Measurements from ENCODE around the gene PID1.

PID1 gene

GRCh38 chr2:229071292-229071976, 199.7 kb downstream of the PID1 start:
- no peak for DNase-seq

- DNase-seq, result no peak
Observed at GRCh38 chr2:229066121-229066715, 204.9 kb downstream of the PID1 start.

GRCh38 chr2:229064749-229065148, 206.3 kb downstream of the PID1 start:
- no peak for DNase-seq

GRCh38 chr2:229060147-229060546, 210.9 kb downstream of the PID1 start:
- no peak for DNase-seq

- DNase-seq, result no peak
Observed at GRCh38 chr2:229059331-229060033, 211.6 kb downstream of the PID1 start.

- no peak for DNase-seq
Observed at GRCh38 chr2:229057976-229058553, 213.0 kb downstream of the PID1 start.

- DNase-seq, result no peak
Observed at GRCh38 chr2:229054311-229054710, 216.8 kb downstream of the PID1 start.

- DNase-seq, result no peak
Observed at GRCh38 chr2:229051798-229052197, 219.3 kb downstream of the PID1 start.

GRCh38 chr2:229050133-229050532, 221.0 kb downstream of the PID1 start:
- DNase-seq, result no peak

GRCh38 chr2:229048134-229048533, 223.0 kb downstream of the PID1 start:
- no peak for DNase-seq

GRCh38 chr2:229045671-229046070, 225.4 kb downstream of the PID1 start:
- no peak for DNase-seq

GRCh38 chr2:229044581-229044980, 226.5 kb downstream of the PID1 start:
- DNase-seq, result no peak

GRCh38 chr2:229043681-229044080, 227.4 kb downstream of the PID1 start:
- DNase-seq, result no peak

- DNase-seq, result no peak
Observed at GRCh38 chr2:229042349-229042748, 228.7 kb downstream of the PID1 start.

GRCh38 chr2:229041691-229042090, 229.4 kb downstream of the PID1 start:
- no peak for DNase-seq

GRCh38 chr2:229037621-229038020, 233.5 kb downstream of the PID1 start:
- no peak for DNase-seq

GRCh38 chr2:229033816-229034215, 237.3 kb downstream of the PID1 start:
- DNase-seq, result no peak

- no peak for DNase-seq
Observed at GRCh38 chr2:229032608-229033234, 238.4 kb downstream of the PID1 start.

- no peak for DNase-seq
Observed at GRCh38 chr2:229027353-229028105, 243.6 kb downstream of the PID1 start.

GRCh38 chr2:229025653-229026052, 245.4 kb downstream of the PID1 start:
- DNase-seq, result no peak

- DNase-seq, result no peak
Observed at GRCh38 chr2:229022652-229023051, 248.4 kb downstream of the PID1 start.

- no peak for DNase-seq
Observed at GRCh38 chr2:229022071-229022470, 249.0 kb downstream of the PID1 start.
